H1 (cell line): Measurements from ENCODE around the gene FOSL2. TPM values are rescaled to one million over a fixed set of nuclear protein-coding genes. Genes with fewer than 3 reads are reported as not detected.

Source experiments
- CTCF ChIA-PET: fragments of 300-600 bp; sonication (Branson Sonifier 250); formaldehyde crosslinking; loops from one replicate; lab custom pipeline; 2021; ENCODE audit not compliant: partially characterized antibody; lab: Charles Lee
- POLR2A ChIA-PET: fragments of 300-600 bp; sonication (Branson Sonifier 250); formaldehyde crosslinking; loops from one replicate; lab custom pipeline; 2021; ENCODE audit warnings: inconsistent platforms; ENCODE audit not compliant: partially characterized antibody; lab: Charles Lee
- DNase-seq, 2 experiments: peaks; one replicate each; pipeline versions ENCODE4 v3.0.0 to v3.0.0-alpha.2; 2010 to 2022; ENCODE audit warnings: low spot score in 2 of 2, low read depth in 1 of 2, mixed read lengths in 1 of 2
- FAIRE-seq: peaks from 2 replicates; lab custom pipeline; 2011; peaks lifted over from hg19 to GRCh38; lab: Jason Lieb, UNC
- H2AFZ ChIP-seq: 2 replicates; pipeline ENCODE4 v1.8.1; 2012; ENCODE audit warnings: low read length, inconsistent platforms
- H2AK5ac ChIP-seq: 2 replicates; pipeline ENCODE4 v1.6.1; 2013; ENCODE audit warnings: low read depth, low read length
- H2BK120ac ChIP-seq: replicated peaks from 2 replicates; pipeline ENCODE3; 2013; ENCODE audit warnings: low read depth, low read length, inconsistent platforms
- H2BK12ac ChIP-seq: 2 replicates; pipeline ENCODE4 v1.6.1; 2013; ENCODE audit warnings: low read depth, low read length
- H2BK15ac ChIP-seq: 2 replicates; pipeline ENCODE4 v1.6.1; 2013; ENCODE audit warnings: low read length
- H2BK20ac ChIP-seq: 2 replicates; pipeline ENCODE4 v1.6.1; 2013; ENCODE audit warnings: low read length
- H2BK5ac ChIP-seq: 2 replicates; pipeline ENCODE4 v1.6.1; 2013; ENCODE audit warnings: low read depth, low read length
- H3K14ac ChIP-seq: 2 replicates; pipeline ENCODE4 v1.6.1; 2013; ENCODE audit warnings: inconsistent platforms; ENCODE audit not compliant: insufficient read length
- H3K18ac ChIP-seq: 2 replicates; pipeline ENCODE4 v1.6.1; 2013; ENCODE audit warnings: low read length; ENCODE audit errors: extremely low read depth
- H3K23ac ChIP-seq: 2 replicates; pipeline ENCODE4 v1.6.1; 2013; ENCODE audit warnings: inconsistent platforms; ENCODE audit not compliant: insufficient read length
- H3K23me2 ChIP-seq: 2 replicates; pipeline ENCODE4 v1.6.1; 2013; ENCODE audit warnings: low read depth, low read length
- H3K27ac ChIP-seq: 2 replicates; pipeline ENCODE4 v1.6.1; 2011; ENCODE audit warnings: low read depth, low read length, inconsistent platforms
- H3K27me3 ChIP-seq, 4 experiments: replicated peaks in 1 of 4; 1 replicate in 1 of 4; 2 replicates in 3 of 4; pipeline versions ENCODE4 v1.6.1 to v1.8.1; 2011 to 2013; ENCODE audit warnings: low read length in 3 of 4, mild to moderate bottlenecking in 3 of 4, inconsistent platforms in 2 of 4, mixed read lengths in 2 of 4, moderate library complexity in 1 of 4; ENCODE audit not compliant: control insufficient read depth in 3 of 4, insufficient read depth in 3 of 4; ENCODE audit errors: extremely low read depth in 1 of 4
- H3K36me3 ChIP-seq, 4 experiments: 2 replicates each; pipeline versions ENCODE4 v1.6.1 to v1.8.1; 2011 to 2013; ENCODE audit warnings: mild to moderate bottlenecking in 4 of 4, low read length in 3 of 4, moderate library complexity in 2 of 4, control low read depth in 1 of 4, inconsistent platforms in 1 of 4; ENCODE audit not compliant: insufficient read depth in 4 of 4, control insufficient read depth in 2 of 4
- H3K4ac ChIP-seq: replicated peaks from 2 replicates; pipeline ENCODE3; 2013; ENCODE audit warnings: low read length, low read depth, mixed read lengths, inconsistent platforms; ENCODE audit not compliant: insufficient read length
- H3K4me1 ChIP-seq, 4 experiments: replicated peaks in 1 of 4; 1 replicate in 1 of 4; 2 replicates in 3 of 4; pipeline versions ENCODE4 v1.6.1 to v1.8.1; 2011 to 2013; ENCODE audit warnings: low read length in 3 of 4, inconsistent platforms in 2 of 4, mixed read lengths in 1 of 4; ENCODE audit not compliant: insufficient read depth in 4 of 4, control insufficient read depth in 3 of 4
- H3K4me2 ChIP-seq, 2 experiments: 2 replicates each; pipeline versions ENCODE4 v1.6.1 to v1.8.1; 2011 to 2013; ENCODE audit warnings: low read depth in 2 of 2, low read length in 2 of 2, control low read depth in 1 of 2, inconsistent platforms in 1 of 2, mild to moderate bottlenecking in 1 of 2; ENCODE audit not compliant: insufficient read depth in 1 of 2
- H3K4me3 ChIP-seq, 4 experiments: fragments of 200-600, 300-600 bp in 1 of 4; sonication (generic), shearing (Covaris generic), sonication (Bioruptor Twin) in 1 of 4; 2 replicates each; pipeline versions ENCODE4 v1.5.1 to v1.8.1; 2011 to 2016; ENCODE audit warnings: low read length in 4 of 4, low read depth in 3 of 4, control low read depth in 2 of 4, inconsistent platforms in 2 of 4, mild to moderate bottlenecking in 2 of 4, mixed read lengths in 1 of 4, moderate library complexity in 1 of 4; ENCODE audit not compliant: insufficient read depth in 2 of 4; ENCODE audit errors: extremely low read depth in 1 of 4
- H3K56ac ChIP-seq: replicated peaks from 2 replicates; pipeline ENCODE3; 2013; ENCODE audit warnings: low read depth, mild to moderate bottlenecking, mixed read lengths, low read length, inconsistent platforms; ENCODE audit not compliant: insufficient read length
- H3K79me1 ChIP-seq: 2 replicates; pipeline ENCODE4 v1.6.1; 2013; ENCODE audit warnings: low read depth, low read length, control low read depth
- H3K79me2 ChIP-seq, 2 experiments: 2 replicates each; pipeline versions ENCODE4 v1.6.1 to v1.8.1; 2012 to 2013; ENCODE audit warnings: low read length in 2 of 2, mild to moderate bottlenecking in 2 of 2, inconsistent platforms in 1 of 2; ENCODE audit not compliant: insufficient read depth in 2 of 2, control insufficient read depth in 1 of 2
- H3K9ac ChIP-seq, 4 experiments: replicated peaks in 1 of 4; 1 replicate in 1 of 4; 2 replicates in 3 of 4; pipeline versions ENCODE4 v1.6.1 to v1.8.1; 2011 to 2013; ENCODE audit warnings: low read depth in 3 of 4, low read length in 3 of 4, control low read depth in 2 of 4, mild to moderate bottlenecking in 2 of 4, moderate library complexity in 2 of 4, inconsistent platforms in 1 of 4; ENCODE audit errors: extremely low read depth in 1 of 4
- H3K9me3 ChIP-seq, 2 experiments: 2 replicates each; pipeline versions ENCODE4 v1.6.1 to v1.8.1; 2012 to 2013; ENCODE audit warnings: mild to moderate bottlenecking in 2 of 2, moderate library complexity in 2 of 2, control low read depth in 1 of 2, inconsistent platforms in 1 of 2, low read depth in 1 of 2, low read length in 1 of 2, mixed read lengths in 1 of 2; ENCODE audit not compliant: insufficient read depth in 2 of 2
- H4K20me1 ChIP-seq, 2 experiments: replicated peaks in 1 of 2; 2 replicates each; pipeline versions ENCODE3 to v1.8.1; 2011 to 2013; ENCODE audit warnings: inconsistent platforms in 2 of 2, low read length in 2 of 2, mild to moderate bottlenecking in 1 of 2; ENCODE audit not compliant: insufficient read depth in 2 of 2, control insufficient read depth in 1 of 2
- H4K5ac ChIP-seq: 2 replicates; pipeline ENCODE4 v1.6.1; 2013; ENCODE audit warnings: low read length, low read depth, mixed read lengths, inconsistent platforms; ENCODE audit not compliant: insufficient read length
- H4K8ac ChIP-seq: 2 replicates; pipeline ENCODE4 v1.8.0; 2013; ENCODE audit warnings: mild to moderate bottlenecking, moderate library complexity, low read length, inconsistent platforms; ENCODE audit not compliant: insufficient read depth; ENCODE audit errors: extremely low read depth
- H4K91ac ChIP-seq: replicated peaks from 2 replicates; pipeline ENCODE3; 2013; ENCODE audit warnings: low read length, mixed read lengths, inconsistent platforms; ENCODE audit not compliant: insufficient read length
- RAD21 ChIP-seq, 2 experiments: IDR thresholded peaks in 1 of 2; conservative IDR thresholded peaks in 1 of 2; 2 replicates each; pipeline ENCODE4 v1.6.1; 2011; ENCODE audit warnings: low read depth in 2 of 2, low read length in 2 of 2, improper control_type of control experiment in 1 of 2, inconsistent platforms in 1 of 2, mild to moderate bottlenecking in 1 of 2, moderate library complexity in 1 of 2
- RXRA ChIP-seq: IDR thresholded peaks from 2 replicates; pipeline ENCODE4 v1.6.1; 2011; ENCODE audit warnings: low read depth, mild to moderate bottlenecking, low read length, moderate library complexity; ENCODE audit not compliant: insufficient read depth
- SRF ChIP-seq: IDR thresholded peaks from 2 replicates; pipeline ENCODE4 v1.6.1; 2011; ENCODE audit warnings: mild to moderate bottlenecking, low read depth, low read length, moderate library complexity
- YY1 ChIP-seq: IDR thresholded peaks from 2 replicates; pipeline ENCODE4 v1.6.1; 2011; ENCODE audit warnings: low read depth, mild to moderate bottlenecking, low read length
- WGBS, 2 experiments: shearing (Covaris generic) in 1 of 2; methylation state at CpG; one replicate each; pipeline versions ENCODE4 v1.1.6 to v1.1.7; 2013 to 2015; ENCODE audit warnings: low lambda C conversion rate in 2 of 2, mixed read lengths in 2 of 2, inconsistent platforms in 1 of 2, low coverage in 1 of 2, missing lambda C conversion rate in 1 of 2; ENCODE audit not compliant: insufficient replicate concordance in 2 of 2, insufficient coverage in 1 of 2, insufficient read length in 1 of 2; ENCODE audit errors: extremely low coverage in 1 of 2, missing lambda C conversion rate in 1 of 2; 5-methylcytosine and 5-hydroxymethylcytosine counted together
- polyA plus RNA-seq, 7 experiments: library from polyadenylated mRNA; depleted of rRNA in 3 of 7; stranded (reverse) in 5 of 7; unstranded in 2 of 7; fragments of >200 nt in 5 of 7; fragments of 200-250 nt in 2 of 7; gene quantifications; 1 replicate in 5 of 7; 2 replicates in 1 of 7; 4 replicates in 1 of 7; pipeline versions ENCODE4 v1.2.1 to v1.2.3, GENCODE V29; 2011 to 2013; ENCODE audit warnings: missing spikeins in 2 of 7, mixed read lengths in 2 of 7
- total RNA-seq: library from RNA; stranded (reverse); fragmentation: NEBNext Ultra II Directional; extraction: Animal tissue kit (Norgen Biotek cat#: 25700); gene quantifications from 2 replicates; pipeline ENCODE4 v1.2.1, GENCODE V29; 2021
- TF ChIP-seq, protein P1 (sequence below): IDR thresholded peaks from 2 replicates; pipeline ENCODE4 v1.6.1; 2012; ENCODE audit warnings: low read length, inconsistent platforms
- TF ChIP-seq, protein P2 (sequence below): IDR thresholded peaks from 2 replicates; pipeline ENCODE4 v1.6.1; 2012; ENCODE audit warnings: inconsistent platforms

FOSL2 gene
- total and polyA plus RNA-seq, 2 of the 8 experiments (the other 6 are each of a cell fraction or from before 2014, with no cell fraction given), result 1.5 to 4.5 TPM

DNA sequence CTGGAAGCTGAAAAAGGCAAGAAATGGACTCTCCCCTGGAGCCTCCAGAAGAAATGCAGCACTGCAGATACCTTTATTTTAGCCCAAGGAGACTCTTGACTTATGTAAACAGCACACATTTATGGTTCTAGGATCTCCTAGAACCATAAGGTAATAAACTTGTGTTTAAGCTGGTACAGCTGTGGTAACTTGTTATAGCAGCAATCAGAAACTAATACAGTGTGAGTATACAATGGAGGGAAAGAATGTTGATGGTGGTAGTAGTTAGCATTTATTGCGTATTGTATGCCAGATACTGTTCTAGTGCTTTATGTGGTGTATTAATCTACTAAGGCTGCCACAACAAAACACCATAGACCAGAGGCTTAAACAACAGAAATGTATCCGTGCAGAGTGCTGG lies 40.6 kb downstream of the FOSL2 start:
- TF ChIP-seq, protein P1, sequence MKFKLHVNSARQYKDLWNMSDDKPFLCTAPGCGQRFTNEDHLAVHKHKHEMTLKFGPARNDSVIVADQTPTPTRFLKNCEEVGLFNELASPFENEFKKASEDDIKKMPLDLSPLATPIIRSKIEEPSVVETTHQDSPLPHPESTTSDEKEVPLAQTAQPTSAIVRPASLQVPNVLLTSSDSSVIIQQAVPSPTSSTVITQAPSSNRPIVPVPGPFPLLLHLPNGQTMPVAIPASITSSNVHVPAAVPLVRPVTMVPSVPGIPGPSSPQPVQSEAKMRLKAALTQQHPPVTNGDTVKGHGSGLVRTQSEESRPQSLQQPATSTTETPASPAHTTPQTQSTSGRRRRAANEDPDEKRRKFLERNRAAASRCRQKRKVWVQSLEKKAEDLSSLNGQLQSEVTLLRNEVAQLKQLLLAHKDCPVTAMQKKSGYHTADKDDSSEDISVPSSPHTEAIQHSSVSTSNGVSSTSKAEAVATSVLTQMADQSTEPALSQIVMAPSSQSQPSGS, result no peak
- TF ChIP-seq, protein P2, sequence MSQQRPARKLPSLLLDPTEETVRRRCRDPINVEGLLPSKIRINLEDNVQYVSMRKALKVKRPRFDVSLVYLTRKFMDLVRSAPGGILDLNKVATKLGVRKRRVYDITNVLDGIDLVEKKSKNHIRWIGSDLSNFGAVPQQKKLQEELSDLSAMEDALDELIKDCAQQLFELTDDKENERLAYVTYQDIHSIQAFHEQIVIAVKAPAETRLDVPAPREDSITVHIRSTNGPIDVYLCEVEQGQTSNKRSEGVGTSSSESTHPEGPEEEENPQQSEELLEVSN, result no peak
- TF ChIP-seq YY1, result no peak
- TF ChIP-seq RAD21 (IDR thresholded peaks at IDR 0.05 in 1 of 2, conservative IDR thresholded peaks at IDR 0.05 in 1 of 2; ENCODE audit: low read depth in 2 of 2, low read length in 2 of 2), result no peak
- no peak for TF ChIP-seq RXRA
- TF ChIP-seq SRF, result no peak
- WGBS, 2 experiments, result 92% methylated on average over 2 of the region's 2 CpGs; no CpG with 5 or more reads in 1 of the 2 experiments
- DNase-seq, result no peak
- Histone ChIP-seq H2BK20ac (no peak overlapping the region), H3K23ac (no peak overlapping the region), H3K27me3 (no peaks in the 10 kb centered on the region), H2BK12ac (no peak overlapping the region), H3K4me3 (no peak overlapping the region), H3K27ac (no peak overlapping the region), H3K36me3 (no peaks in the 10 kb centered on the region), H3K23me2 (no peaks in the 10 kb centered on the region; the same call in 1 of the 2 replicates), H2BK15ac (no peak overlapping the region), H3K14ac (no peak overlapping the region), H4K20me1 (no peaks in the 10 kb centered on the region), H3K9ac (no peak overlapping the region), H3K18ac (no peak overlapping the region), H3K79me2 (no peaks in the 10 kb centered on the region), H4K8ac (no peak overlapping the region), H2BK5ac (no peak overlapping the region), H3K79me1 (no peaks in the 10 kb centered on the region), H3K4me2 (no peak overlapping the region), H2BK120ac (no peak overlapping the region), H3K9me3 (peaks cover 4 to 6% of the 10 kb centered on the region in 2 experiments; a peak in 1 of 4 replicates), H3K4me1 (no peaks in the 10 kb centered on the region; a peak in 1 of 7 replicates), H3K4ac (no peak overlapping the region), H4K91ac (no peak overlapping the region), H3K56ac (no peak overlapping the region), H4K5ac (no peak overlapping the region), H2AFZ (no peak overlapping the region), H2AK5ac (no peak overlapping the region)
- CTCF ChIA-PET, result interaction anchor here (1.0 kb wide), 1 partner anchor 59 kb away, joined by 3 read pairs; no protein-coding TSS in a partner anchor
- POLR2A ChIA-PET, result no interaction called here
- FAIRE-seq, result no peak
